GM23338 (cell line): ENCODE results near the gene EXOC7. TPM values are rescaled to one million over a fixed set of nuclear protein-coding genes. Genes with fewer than 3 reads are reported as not detected.
A peak's percentile ranks its signal among the peaks of the same experiment; 100 is the strongest.

Source experiments
- ATAC-seq: fragments of 200-7000 bp; cut with Tn5 transposase; 3 replicates; pipeline ENCODE4 v1.9.1; 2020
- DNase-seq: peaks from one replicate; pipeline ENCODE4 v3.0.0-alpha.2; 2015; ENCODE audit warnings: low spot score
- H2AFZ ChIP-seq: fragments of 200-600 bp; sonication (generic); 2 replicates; pipeline ENCODE4 v1.8.0; 2016; ENCODE audit warnings: antibody characterized with exemption, mild to moderate bottlenecking, moderate library complexity
- H3F3A ChIP-seq: fragments of 200-600 bp; sonication (generic); replicated peaks from 2 replicates; pipeline ENCODE4 v1.8.0; 2017; ENCODE audit warnings: antibody characterized with exemption, mixed run types, low read depth
- H3K27ac ChIP-seq: fragments of 200-600 bp; sonication (generic); 2 replicates; pipeline ENCODE4 v1.6.1; 2016; ENCODE audit warnings: low read depth
- H3K27me3 ChIP-seq: fragments of 200-600 bp; sonication (generic); 2 replicates; pipeline ENCODE4 v1.8.0; 2016; ENCODE audit warnings: mild to moderate bottlenecking, mixed run types, moderate library complexity; ENCODE audit not compliant: insufficient read depth
- H3K36me3 ChIP-seq: fragments of 200-600 bp; sonication (generic); 2 replicates; pipeline ENCODE4 v1.8.0; 2016; ENCODE audit warnings: mild to moderate bottlenecking; ENCODE audit not compliant: insufficient read depth
- H3K4me1 ChIP-seq: fragments of 200-600 bp; sonication (generic); 2 replicates; pipeline ENCODE4 v1.8.0; 2016; ENCODE audit warnings: mild to moderate bottlenecking, moderate library complexity; ENCODE audit not compliant: insufficient read depth
- H3K4me2 ChIP-seq: fragments of 200-600 bp; sonication (generic); 2 replicates; pipeline ENCODE4 v1.7.1; 2017; ENCODE audit warnings: mixed run types
- H3K4me3 ChIP-seq: fragments of 200-600 bp; sonication (generic); 2 replicates; pipeline ENCODE4 v1.6.1; 2016; ENCODE audit warnings: mixed run types
- H3K79me2 ChIP-seq: fragments of 200-600 bp; sonication (generic); replicated peaks from 2 replicates; pipeline ENCODE4 v1.8.0; 2017; ENCODE audit warnings: mild to moderate bottlenecking; ENCODE audit not compliant: insufficient read depth
- H3K9me2 ChIP-seq: fragments of 200-600 bp; sonication (generic); 2 replicates; pipeline ENCODE4 v1.8.0; 2017; ENCODE audit not compliant: insufficient read depth
- H4K20me1 ChIP-seq: fragments of 200-600 bp; sonication (generic); replicated peaks from 2 replicates; pipeline ENCODE4 v1.8.0; 2017; ENCODE audit warnings: mild to moderate bottlenecking; ENCODE audit not compliant: insufficient read depth
- H3K27ac Mint-ChIP-seq: 2 replicates; pipeline ENCODE4 v1.8.0; 2020; ENCODE audit warnings: inconsistent platforms, mild to moderate bottlenecking, moderate library complexity, mixed read lengths
- H3K27me3 Mint-ChIP-seq: 3 replicates; pipeline ENCODE4 v1.8.0; 2022; ENCODE audit warnings: low read depth, mild to moderate bottlenecking, moderate library complexity, mixed read lengths, inconsistent platforms; ENCODE audit not compliant: insufficient read depth, poor library complexity
- H3K36me3 Mint-ChIP-seq: 3 replicates; pipeline ENCODE4 v1.8.0; 2021; ENCODE audit warnings: low read depth, mild to moderate bottlenecking, inconsistent platforms, moderate library complexity, mixed read lengths
- H3K4me1 Mint-ChIP-seq: 3 replicates; pipeline ENCODE4 v1.8.0; 2020; ENCODE audit warnings: mild to moderate bottlenecking, inconsistent platforms, mixed read lengths
- H3K4me3 Mint-ChIP-seq: 3 replicates; pipeline ENCODE4 v1.8.0; 2021; ENCODE audit warnings: moderate library complexity, mild to moderate bottlenecking, inconsistent platforms, mixed read lengths
- H3K9me3 Mint-ChIP-seq: 3 replicates; pipeline ENCODE4 v1.8.0; 2020; ENCODE audit warnings: moderate library complexity, mild to moderate bottlenecking, inconsistent platforms, mixed read lengths
- CREB1 ChIP-seq: fragments of 250-450 bp; sonication (Bioruptor Pico); IDR thresholded peaks from 2 replicates; pipeline ENCODE4 v1.5.0; 2020; ENCODE audit warnings: low read depth, mild to moderate bottlenecking, moderate library complexity
- CTCF ChIP-seq, 2 experiments: fragments of 200-600 bp in 1 of 2; sonication (generic) in 1 of 2; conservative IDR thresholded peaks; 2 replicates each; pipeline versions ENCODE4 v1.5.1 to v1.6.1; 2016 to 2017; ENCODE audit warnings: antibody characterized with exemption in 2 of 2, low read depth in 2 of 2, mild to moderate bottlenecking in 2 of 2, moderate library complexity in 1 of 2
- ETS1 ChIP-seq: IDR thresholded peaks from 2 replicates; pipeline ENCODE4 v1.6.1; 2016; ENCODE audit warnings: antibody characterized with exemption
- EZH2 ChIP-seq: fragments of 200-600 bp; sonication (generic); IDR thresholded peaks from one replicate; pipeline ENCODE4 v1.8.0; 2017; ENCODE audit warnings: antibody characterized with exemption, mild to moderate bottlenecking, low read depth; ENCODE audit not compliant: unreplicated experiment
- EZH2phosphoT487 ChIP-seq: fragments of 200-600 bp; sonication (generic); IDR thresholded peaks from one replicate; pipeline ENCODE4 v1.8.1; 2018; ENCODE audit warnings: antibody characterized with exemption; ENCODE audit not compliant: unreplicated experiment
- JUNB ChIP-seq: IDR thresholded peaks from one replicate; pipeline ENCODE4 v1.6.1; 2016; ENCODE audit warnings: antibody characterized with exemption; ENCODE audit not compliant: unreplicated experiment
- NANOG ChIP-seq: IDR thresholded peaks from 2 replicates; pipeline ENCODE4 v1.6.1; 2016; ENCODE audit warnings: antibody characterized with exemption, borderline replicate concordance
- POLR2AphosphoS5 ChIP-seq: IDR thresholded peaks from 2 replicates; pipeline ENCODE4 v1.6.1; 2016; ENCODE audit warnings: antibody characterized with exemption, low read depth
- REST ChIP-seq: IDR thresholded peaks from one replicate; pipeline ENCODE4 v1.6.1; 2018; ENCODE audit warnings: antibody characterized with exemption; ENCODE audit not compliant: unreplicated experiment
- STAT1 ChIP-seq: IDR thresholded peaks from one replicate; pipeline ENCODE4 v1.6.1; 2016; ENCODE audit warnings: antibody characterized with exemption; ENCODE audit not compliant: unreplicated experiment
- ZNF114 ChIP-seq: fragments of 250-450 bp; sonication (Bioruptor Pico); IDR thresholded peaks from 2 replicates; pipeline ENCODE4 v1.5.0; 2020; ENCODE audit warnings: mild to moderate bottlenecking, moderate library complexity
- ZNF462 ChIP-seq: fragments of 250-450 bp; sonication (Bioruptor Pico); IDR thresholded peaks from 2 replicates; pipeline ENCODE4 v1.5.0; 2020; ENCODE audit warnings: mild to moderate bottlenecking, moderate library complexity
- polyA plus RNA-seq: library from polyadenylated mRNA; unstranded; fragments of >200 nt; fragmentation: Nextera tagmentation; extraction: Ambion mirVana; gene quantifications from 2 replicates; pipeline ENCODE4 v1.2.1, GENCODE V29; 2016
- total RNA-seq: library from RNA; depleted of rRNA; stranded (reverse); fragments of >200 nt; shearing (Covaris generic); gene quantifications from 2 replicates; pipeline ENCODE4 v1.2.3, GENCODE V29; 2014

The EXOC7 gene
- total and polyA plus RNA-seq, 2 experiments from 2014 or later = 75.4 to 77.4 TPM

GRCh38 chr17:76132574-76133338 is 29.2 kb upstream of the EXOC7 start:
- no peak overlapping the region for H3K27ac Mint-ChIP-seq
- H3K4me1 ChIP-seq = peaks cover 69% of the 10 kb centered on the region
- peak overlapping the region; percentile 85 for H3K4me3 ChIP-seq
- peak overlapping the region; percentile 87 for H3K27ac ChIP-seq
- TF ChIP-seq CTCF (conservative IDR thresholded peaks at IDR 0.05; ENCODE audit: low read depth in 2 of 2) = peak in 1 of 2 experiments; percentile 21; a peak in 1 of 4 replicates
- TF ChIP-seq CREB1 (CRISPR knock-in tag) = no peak
- TF ChIP-seq STAT1 = no peak
- TF ChIP-seq ZNF462 (CRISPR knock-in tag) = peak; percentile 44; the same call in 1 of the 2 replicates
- TF ChIP-seq REST = no peak
- no peak for TF ChIP-seq ZNF114 (CRISPR knock-in tag)
- TF ChIP-seq NANOG = no peak
- no peak for TF ChIP-seq JUNB
- no peak for TF ChIP-seq EZH2phosphoT487
- peak; percentile 69; the same call in 1 of the 2 replicates for TF ChIP-seq ETS1
- no peak; the same call in 1 of the 2 replicates for TF ChIP-seq POLR2AphosphoS5
- no peak for TF ChIP-seq EZH2
- H3K27me3 ChIP-seq = peaks cover 62% of the 10 kb centered on the region
- DNase-seq (peak; percentile 89), ATAC-seq (peak; percentile 33)
- H3K36me3 ChIP-seq = no peaks in the 10 kb centered on the region
- H3K9me3 Mint-ChIP-seq = no peaks in the 10 kb centered on the region; the same call in 2 of the 3 replicates
- no peaks in the 10 kb centered on the region for H4K20me1 ChIP-seq
- peak overlapping the region; percentile 25 for H3K4me3 Mint-ChIP-seq
- H3F3A ChIP-seq = peaks cover 19% of the 10 kb centered on the region
- H3K36me3 Mint-ChIP-seq = no peaks in the 10 kb centered on the region
- H3K4me1 Mint-ChIP-seq = peaks cover 53% of the 10 kb centered on the region
- peaks cover 49% of the 10 kb centered on the region for H3K27me3 Mint-ChIP-seq
- H3K4me2 ChIP-seq = peak overlapping the region; percentile 91
- no peaks in the 10 kb centered on the region for H3K79me2 ChIP-seq
- no peaks in the 10 kb centered on the region for H3K9me2 ChIP-seq
- H2AFZ ChIP-seq = no peak overlapping the region
